Large intestine (tissue), 3 donors: ENCODE results near the gene MYO15A. TPM values are rescaled to one million over a fixed set of nuclear protein-coding genes. Genes with fewer than 3 reads are reported as not detected.
A peak's percentile ranks its signal among the peaks of the same experiment; 100 is the strongest.

Experiments used
- DNase-seq, 2 donors: peaks; one replicate each; pipeline versions ENCODE4 v3.0.0 to v3.0.0-alpha.2; 2013
- H3K27ac ChIP-seq: one replicate; pipeline ENCODE4 v1.5.1; 2013; ENCODE audit warnings: low read length
- H3K27me3 ChIP-seq: 2 replicates; pipeline ENCODE4 v1.6.1; 2013; ENCODE audit warnings: low read length; ENCODE audit not compliant: control insufficient read depth, insufficient read depth
- H3K36me3 ChIP-seq: 2 replicates; pipeline ENCODE4 v1.6.1; 2013; ENCODE audit warnings: low read length; ENCODE audit not compliant: control insufficient read depth, insufficient read depth
- H3K4me1 ChIP-seq: one replicate; pipeline ENCODE4 v1.6.1; 2013; ENCODE audit warnings: low read length; ENCODE audit not compliant: control insufficient read depth, insufficient read depth
- H3K4me3 ChIP-seq: one replicate; pipeline ENCODE4 v1.5.1; 2013; ENCODE audit warnings: low read length
- H3K9me3 ChIP-seq: one replicate; pipeline ENCODE4 v1.6.1; 2013; ENCODE audit warnings: mild to moderate bottlenecking, low read depth, low read length, moderate library complexity; ENCODE audit not compliant: control insufficient read depth
- WGBS: methylation state at CpG from one replicate; pipeline ENCODE4 v1.1.5; 2013; ENCODE audit warnings: low lambda C conversion rate; ENCODE audit not compliant: insufficient coverage; 5-methylcytosine and 5-hydroxymethylcytosine counted together
- polyA plus RNA-seq: library from polyadenylated mRNA; unstranded; fragments of 120-200 nt; gene quantifications from one replicate; pipeline ENCODE4 v1.2.1, GENCODE V29; 2013

Gene MYO15A
- polyA plus RNA-seq, 1 donor, result 2.0 TPM

GRCh38 chr17:18185832-18186626 lies 77.5 kb downstream of the MYO15A start:
- 40% methylated on average over 1 of the region's 10 CpGs for WGBS

GRCh38 chr17:18186627-18186982 lies 78.0 kb downstream of the MYO15A start:
- WGBS, result no CpG with 5 or more reads among the region's 1 CpG
- Histone ChIP-seq H3K9me3 (no peaks in the 10 kb centered on the region), H3K36me3 (peaks cover 33% of the 10 kb centered on the region), H3K4me3 (peak overlapping the region; percentile 86), H3K27me3 (no peaks in the 10 kb centered on the region), H3K27ac (no peak overlapping the region), H3K4me1 (peaks cover 48% of the 10 kb centered on the region)
- no peak for DNase-seq

More at GRCh38 chr17:18185832-18186626, 77.5 kb downstream of the MYO15A start:
- H3K9me3 ChIP-seq, result no peaks in the 10 kb centered on the region
- H3K27ac ChIP-seq, result peak overlapping the region; percentile 21
- peak overlapping the region; percentile 86 for H3K4me3 ChIP-seq
- peaks cover 49% of the 10 kb centered on the region for H3K4me1 ChIP-seq
- H3K27me3 ChIP-seq, result no peaks in the 10 kb centered on the region
- peaks cover 29% of the 10 kb centered on the region for H3K36me3 ChIP-seq
- DNase-seq, result no peak

GRCh38 chr17:18187226-18187625 lies 78.7 kb downstream of the MYO15A start:
- no peaks in the 10 kb centered on the region for H3K27me3 ChIP-seq
- WGBS, result no CpG with 5 or more reads among the region's 2 CpGs
- no peak for DNase-seq
- H3K9me3 ChIP-seq, result no peaks in the 10 kb centered on the region
- peaks cover 33% of the 10 kb centered on the region for H3K36me3 ChIP-seq
- H3K27ac ChIP-seq, result no peak overlapping the region
- H3K4me3 ChIP-seq, result peak overlapping the region; percentile 86
- H3K4me1 ChIP-seq, result peaks cover 42% of the 10 kb centered on the region

- no CpG with 5 or more reads among the region's 9 CpGs for WGBS
- Histone ChIP-seq H3K9me3 (no peaks in the 10 kb centered on the region), H3K27me3 (no peaks in the 10 kb centered on the region), H3K4me1 (peaks cover 39% of the 10 kb centered on the region), H3K4me3 (peak overlapping the region; percentile 86), H3K36me3 (peaks cover 33% of the 10 kb centered on the region), H3K27ac (no peak overlapping the region)
- DNase-seq, result no peak
Observed at GRCh38 chr17:18187821-18188761, 79.5 kb downstream of the MYO15A start.

GRCh38 chr17:18190628-18191235 lies 82.2 kb downstream of the MYO15A start:
- no CpG with 5 or more reads among the region's 3 CpGs for WGBS
- peaks cover 51% of the 10 kb centered on the region for H3K36me3 ChIP-seq

GRCh38 chr17:18191236-18191667 lies 82.7 kb downstream of the MYO15A start:
- no peak for DNase-seq
- H3K36me3 ChIP-seq, result peaks cover 54% of the 10 kb centered on the region
- WGBS, result no CpG with 5 or more reads among the region's 3 CpGs
- no peaks in the 10 kb centered on the region for H3K9me3 ChIP-seq
- no peaks in the 10 kb centered on the region for H3K27me3 ChIP-seq
- no peak overlapping the region for H3K27ac ChIP-seq
- peaks cover 26% of the 10 kb centered on the region for H3K4me1 ChIP-seq
- no peak overlapping the region for H3K4me3 ChIP-seq

More at GRCh38 chr17:18190628-18191235, 82.2 kb downstream of the MYO15A start:
- Histone ChIP-seq H3K27ac (no peak overlapping the region), H3K27me3 (no peaks in the 10 kb centered on the region), H3K4me1 (peaks cover 30% of the 10 kb centered on the region), H3K4me3 (no peak overlapping the region), H3K9me3 (no peaks in the 10 kb centered on the region)
- DNase-seq, result no peak

GRCh38 chr17:18191967-18192366 lies 83.4 kb downstream of the MYO15A start:
- DNase-seq, result no peak
- no CpG with 5 or more reads among the region's 2 CpGs for WGBS
- Histone ChIP-seq H3K4me1 (peaks cover 22% of the 10 kb centered on the region), H3K9me3 (no peaks in the 10 kb centered on the region), H3K36me3 (peaks cover 56% of the 10 kb centered on the region), H3K4me3 (no peak overlapping the region), H3K27me3 (no peaks in the 10 kb centered on the region), H3K27ac (no peak overlapping the region)

- DNase-seq, result no peak
- H3K27ac ChIP-seq, result no peak overlapping the region
- H3K4me1 ChIP-seq, result peaks cover 10% of the 10 kb centered on the region
- peaks cover 61% of the 10 kb centered on the region for H3K36me3 ChIP-seq
- H3K9me3 ChIP-seq, result no peaks in the 10 kb centered on the region
- WGBS, result no CpG with 5 or more reads among the region's 4 CpGs
- no peaks in the 10 kb centered on the region for H3K27me3 ChIP-seq
- H3K4me3 ChIP-seq, result no peak overlapping the region
Observed at GRCh38 chr17:18194394-18194793, 85.8 kb downstream of the MYO15A start.

- peaks cover 61% of the 10 kb centered on the region for H3K36me3 ChIP-seq
- H3K27me3 ChIP-seq, result no peaks in the 10 kb centered on the region
- no peak for DNase-seq
- H3K4me3 ChIP-seq, result no peak overlapping the region
- peaks cover 8% of the 10 kb centered on the region for H3K4me1 ChIP-seq
- WGBS, result 100% methylated on average over 1 of the region's 4 CpGs
- H3K9me3 ChIP-seq, result no peaks in the 10 kb centered on the region
- no peak overlapping the region for H3K27ac ChIP-seq
Observed at GRCh38 chr17:18194804-18195203, 86.2 kb downstream of the MYO15A start.

GRCh38 chr17:18195246-18195645 lies 86.7 kb downstream of the MYO15A start:
- Histone ChIP-seq H3K36me3 (peaks cover 61% of the 10 kb centered on the region), H3K27ac (no peak overlapping the region), H3K9me3 (no peaks in the 10 kb centered on the region), H3K27me3 (no peaks in the 10 kb centered on the region), H3K4me3 (no peak overlapping the region), H3K4me1 (peaks cover 10% of the 10 kb centered on the region)
- DNase-seq, result no peak
- WGBS, result 100% methylated on average over 2 of the region's 5 CpGs
